Esophagus squamous epithelium (tissue), 4 donors: ENCODE results near the gene CPNE7.

Source experiments
- CTCF ChIP-seq, 6 experiments: fragments of 450-650 bp in 4 of 6; fragments of 200-600 bp in 2 of 6; sonication (generic) in 2 of 6; IDR thresholded peaks; one replicate each; pipeline ENCODE4 v1.5.1; 2016 to 2019; ENCODE audit warnings: antibody characterized with exemption in 6 of 6, mild to moderate bottlenecking in 4 of 6, moderate library complexity in 4 of 6
- POLR2A ChIP-seq, 4 donors: fragments of 450-650 bp; IDR thresholded peaks; one replicate each; pipeline ENCODE4 v1.6.1; 2017; ENCODE audit warnings: antibody characterized with exemption in 4 of 4, mild to moderate bottlenecking in 4 of 4, moderate library complexity in 3 of 4

- TF ChIP-seq CTCF (IDR thresholded peaks at IDR 0.05) = no peak
- no peak for TF ChIP-seq POLR2A (IDR thresholded peaks at IDR 0.05)
These were observed 57.6 kb downstream of the CPNE7 start for GRCh38 chr16:89633064-89633631.
